Dermis microvascular lymphatic vessel endothelial cell (primary cell): Measurements from ENCODE around the gene TXNL4A. TPM values are rescaled to one million over a fixed set of nuclear protein-coding genes. Genes with fewer than 3 reads are reported as not detected.
"Not testable (repeated sequence)": the region's sequence is repeated elsewhere in the genome, so short reads cannot be mapped to it uniquely, and the experiment has no call there.

Experiments used
- DNase-seq, 2 donors: peaks; one replicate each; pipeline versions ENCODE4 v3.0.0 to v3.0.0-alpha.2; 2010; ENCODE audit warnings: low read depth in 2 of 2
- total RNA-seq: library from RNA; depleted of rRNA; stranded (reverse); fragments of >200 nt; gene quantifications from 2 replicates; pipeline ENCODE4 v1.2.1, GENCODE V29; 2014

Gene TXNL4A
- total RNA-seq, result 42.0 and 45.3 TPM in 2 replicates

GRCh38 chr18:79988451-79989194 is at the start of gene TXNL4A:
TXNL4A (minus strand) TSS chr18:79988563; CDS start chr18:79988392, 171 bp downstream.
- DNase-seq, result peak; percentile 80 to 95

- DNase-seq, result no peak
Observed at GRCh38 chr18:80037300-80037699, 48.9 kb upstream of the TXNL4A start.

GRCh38 chr18:80035997-80036396 is 47.6 kb upstream of the TXNL4A start:
- DNase-seq, result no peak

DNA sequence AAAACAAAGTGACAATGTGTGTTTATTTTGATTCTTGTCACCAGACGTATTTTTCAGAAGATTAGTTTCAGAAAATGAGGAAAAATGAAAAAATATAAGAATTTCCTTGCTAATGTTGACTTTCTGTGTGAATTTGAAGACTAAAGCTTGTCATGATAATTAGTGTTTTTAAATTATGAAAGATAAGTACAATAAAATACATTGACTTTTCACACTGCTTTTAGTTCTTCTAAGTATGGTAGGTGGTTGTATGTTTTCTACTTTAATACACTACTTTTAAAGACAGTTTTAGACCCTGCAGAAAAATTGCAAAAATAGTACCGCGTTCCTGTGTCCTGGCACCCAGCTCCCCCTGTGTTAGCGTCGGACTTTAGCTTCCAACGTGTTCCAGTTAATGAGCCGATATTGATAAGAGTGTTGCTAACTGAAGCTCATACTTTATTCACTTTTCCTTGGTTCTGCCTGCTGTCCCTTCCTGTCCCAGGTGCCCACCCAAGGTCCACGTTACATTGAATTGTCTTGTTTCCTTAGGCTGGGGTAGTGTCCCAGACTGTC is 46.6 kb upstream of the TXNL4A start:
- DNase-seq, result no peak

DNA sequence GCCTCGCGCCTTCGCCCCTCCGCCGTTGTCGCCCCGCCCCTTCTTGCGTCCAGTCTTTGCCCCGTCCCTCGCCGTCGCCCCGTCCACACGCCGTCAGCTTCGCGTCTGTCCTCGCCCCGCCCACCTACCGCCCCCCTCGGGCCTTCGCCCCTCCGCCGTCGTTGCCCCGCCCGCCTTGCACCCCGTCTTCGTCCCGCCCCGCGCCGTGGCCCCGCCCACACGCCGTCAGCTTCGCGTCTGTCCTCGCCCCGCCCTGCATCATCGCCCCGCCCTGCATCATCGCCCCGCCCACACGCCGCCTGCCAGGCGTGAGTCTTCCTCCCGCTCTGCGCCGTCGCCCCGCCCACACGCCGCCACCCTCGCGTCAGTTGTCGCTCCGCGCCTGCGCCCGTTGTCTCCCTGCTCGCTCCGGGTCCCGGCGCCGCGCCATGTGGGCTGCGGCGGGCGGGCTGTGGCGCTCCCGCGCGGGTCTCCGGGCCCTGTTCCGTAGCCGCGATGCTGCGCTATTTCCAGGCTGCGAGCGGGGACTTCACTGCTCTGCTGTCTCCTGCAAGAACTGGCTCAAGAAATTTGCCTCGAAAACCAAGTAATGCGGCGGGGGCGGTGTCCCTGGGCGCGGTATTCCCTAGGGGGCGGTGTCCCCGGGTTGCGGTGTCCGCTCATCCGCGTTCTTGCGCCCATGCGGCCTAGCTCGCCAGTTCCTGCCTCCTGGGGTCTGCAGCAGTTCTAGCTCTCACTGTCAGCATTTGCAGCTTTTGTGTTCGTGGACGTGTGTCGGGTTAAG is 45.9 kb upstream of the TXNL4A start, which contains the start of gene RBFA:
RBFA (plus strand) TSS at position 367 of the 784 bp plus-strand sequence; CDS start at position 429, 62 bp downstream.
- peak; percentile 93 to 98 for DNase-seq

DNA sequence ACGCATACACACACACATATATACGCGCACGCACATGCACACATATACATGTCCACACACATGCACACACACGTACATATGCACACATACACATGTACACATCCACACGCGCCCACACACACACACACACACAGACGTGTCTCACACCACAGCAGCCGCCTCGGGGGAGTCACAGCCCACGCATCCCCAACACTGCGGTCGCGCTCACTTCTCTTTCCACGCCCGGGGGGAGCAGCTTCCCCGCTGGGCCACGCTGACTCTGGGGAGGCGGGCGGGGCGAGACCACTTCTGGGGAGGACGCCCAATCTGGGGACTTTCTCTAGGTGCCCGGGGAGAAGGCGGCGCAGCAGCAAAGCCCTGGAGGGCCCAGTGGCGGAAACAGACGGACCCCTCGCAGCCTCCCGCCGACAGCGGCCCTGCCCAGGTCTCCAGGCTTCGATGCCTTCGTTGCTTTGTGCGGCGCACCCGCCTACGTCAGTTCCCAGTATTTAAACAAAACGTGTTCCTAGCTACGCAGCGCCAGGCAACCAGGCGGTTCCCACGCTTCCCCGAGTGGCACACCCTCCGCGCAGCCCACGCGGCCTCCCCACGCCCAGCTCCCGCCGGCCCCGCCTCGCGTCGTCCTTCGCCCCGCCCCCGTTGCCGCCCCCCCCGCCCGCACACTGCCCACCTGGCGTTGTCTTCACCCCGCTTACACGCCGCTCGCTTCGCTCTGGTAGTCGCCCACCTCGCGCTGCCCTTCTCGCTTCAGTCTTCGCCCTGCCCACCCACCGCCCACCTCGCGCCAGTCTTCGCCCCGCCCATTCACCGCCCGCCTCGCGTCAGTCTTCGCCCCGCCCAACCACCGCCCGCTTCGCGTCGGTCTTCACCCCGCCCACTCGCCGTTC is 45.1 kb upstream of the TXNL4A start:
- DNase-seq, result peak; percentile 27 to 84

DNA sequence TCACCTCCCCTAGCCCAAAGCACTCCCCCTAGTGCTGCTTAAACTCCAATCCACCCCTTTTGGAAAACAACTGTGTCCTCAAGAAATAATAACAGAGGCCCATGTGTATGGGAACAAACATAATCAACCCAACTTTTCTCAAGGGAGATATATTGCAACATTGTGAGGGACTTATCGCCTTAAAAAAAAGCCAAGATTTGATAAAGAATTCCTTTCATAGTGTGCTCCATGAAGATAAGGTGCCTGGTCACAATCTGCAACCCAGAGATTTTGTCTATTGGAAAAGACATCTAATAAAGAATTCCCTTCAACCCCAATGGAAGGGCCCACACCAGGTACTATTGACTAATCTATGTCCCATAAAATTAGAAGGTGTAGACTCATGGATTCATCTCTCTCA is 41.3 kb upstream of the TXNL4A start:
- DNase-seq, result no peak

DNA sequence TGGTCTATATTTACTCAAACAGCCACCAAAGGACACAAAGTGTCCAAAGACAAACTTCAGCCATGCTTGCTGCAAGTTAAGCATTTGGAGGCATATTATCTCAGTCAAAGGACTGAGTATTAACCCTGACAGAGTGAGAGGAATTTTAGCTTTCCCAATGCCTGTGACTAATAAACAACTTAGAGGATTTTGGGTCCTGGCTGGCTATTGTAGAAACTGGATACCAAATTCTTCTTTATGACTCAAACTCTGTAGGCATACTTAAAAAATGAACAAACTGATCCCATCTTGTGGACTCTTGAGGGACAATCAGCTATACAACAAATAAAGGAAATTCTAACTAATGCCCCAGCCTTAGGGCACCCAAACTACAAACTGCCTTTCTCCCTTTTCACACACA is 39.4 kb upstream of the TXNL4A start:
- DNase-seq, result not testable (repeated sequence)

DNA sequence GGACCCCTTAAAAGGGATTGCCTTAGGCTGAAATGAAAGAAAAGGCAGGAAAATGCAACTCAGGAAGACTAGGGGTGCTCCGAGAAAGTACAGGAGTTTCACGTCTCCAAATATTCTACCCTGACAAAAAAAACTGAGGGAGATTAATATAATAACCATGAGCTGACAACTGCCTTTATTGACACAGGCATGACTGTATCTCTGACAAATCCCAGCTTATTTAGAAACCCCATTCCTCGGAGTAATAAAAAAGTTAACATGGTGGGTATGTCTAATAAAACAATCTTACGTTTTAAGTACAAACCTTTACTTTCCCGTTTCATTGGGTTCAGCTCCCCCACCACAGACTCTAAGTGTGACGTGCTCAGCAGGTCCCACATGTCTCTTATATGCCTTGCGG is 38.0 kb upstream of the TXNL4A start:
- DNase-seq, result no peak

DNA sequence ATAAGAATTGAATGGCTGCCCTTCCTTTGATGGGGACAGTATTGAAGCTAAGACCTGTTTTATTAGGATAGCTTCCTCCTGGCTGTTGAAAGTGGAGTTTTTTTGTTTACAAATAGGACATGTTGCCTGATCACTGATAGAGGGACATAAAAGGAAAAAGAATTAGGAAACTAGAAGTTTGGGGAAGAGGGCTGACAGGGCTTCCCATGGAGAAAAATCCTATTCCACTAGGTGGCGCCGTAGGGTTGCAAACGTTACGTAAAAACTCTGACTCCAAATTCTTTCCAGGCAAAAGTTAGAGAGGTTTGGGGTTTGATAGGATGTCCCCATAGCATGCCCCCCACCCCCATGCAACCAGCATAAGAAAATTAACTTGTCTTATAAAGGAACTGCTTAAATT is 34.8 kb upstream of the TXNL4A start:
- no peak for DNase-seq

DNA sequence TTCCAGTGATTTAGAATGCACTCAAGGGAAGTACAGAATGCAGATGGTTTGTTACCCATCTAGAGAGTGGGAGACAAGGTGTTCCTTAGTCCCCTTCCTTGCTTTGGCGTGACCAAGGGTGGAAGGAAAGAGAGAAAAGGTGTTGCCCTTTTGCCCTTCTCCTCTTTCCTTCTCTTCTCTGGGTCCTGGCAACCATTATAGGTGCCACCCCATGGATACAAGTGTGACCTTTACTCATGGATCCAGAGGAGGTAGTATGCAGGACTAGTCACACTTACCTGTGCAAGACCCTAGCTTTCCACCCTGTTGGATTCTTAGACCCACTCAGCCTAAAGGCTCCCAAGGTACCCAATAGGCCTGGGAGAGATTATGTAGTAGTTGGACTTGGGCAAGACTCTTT is 34.2 kb upstream of the TXNL4A start:
- peak in 1 of 2 donors; percentile 45 for DNase-seq

- no peak for DNase-seq
Observed at GRCh38 chr18:80012714-80013113, 24.4 kb upstream of the TXNL4A start.

DNA sequence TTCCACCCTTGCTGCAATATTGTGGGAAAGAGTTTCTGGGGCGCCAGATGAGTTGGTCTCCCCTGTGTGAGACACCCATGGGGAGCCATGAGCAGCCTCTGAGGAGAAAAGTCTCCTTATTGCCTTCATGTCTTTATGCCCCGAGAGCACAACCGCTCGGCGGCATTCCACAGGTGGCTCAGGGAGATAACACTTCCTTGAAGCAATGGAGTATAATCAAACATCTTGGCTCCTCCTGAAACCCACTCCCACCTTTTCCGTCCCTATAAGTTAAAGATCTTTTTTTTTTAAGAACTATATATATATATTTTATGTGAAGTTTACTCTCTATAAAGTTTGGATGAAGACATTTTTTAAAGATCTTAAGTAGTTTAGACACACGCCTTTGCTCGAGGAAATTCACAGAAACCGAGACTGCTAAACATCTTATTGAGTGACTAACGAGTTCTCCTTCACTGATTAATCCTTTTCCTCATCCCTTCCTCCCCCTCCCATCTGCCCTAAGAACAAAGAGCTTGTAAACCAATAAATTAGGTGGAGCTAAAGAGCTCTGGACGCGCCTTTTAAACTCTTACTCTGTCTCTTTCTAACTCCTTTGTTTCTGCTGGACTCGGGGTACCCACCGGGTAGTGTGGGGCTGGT is 23.3 kb upstream of the TXNL4A start:
- not testable (repeated sequence) for DNase-seq

DNA sequence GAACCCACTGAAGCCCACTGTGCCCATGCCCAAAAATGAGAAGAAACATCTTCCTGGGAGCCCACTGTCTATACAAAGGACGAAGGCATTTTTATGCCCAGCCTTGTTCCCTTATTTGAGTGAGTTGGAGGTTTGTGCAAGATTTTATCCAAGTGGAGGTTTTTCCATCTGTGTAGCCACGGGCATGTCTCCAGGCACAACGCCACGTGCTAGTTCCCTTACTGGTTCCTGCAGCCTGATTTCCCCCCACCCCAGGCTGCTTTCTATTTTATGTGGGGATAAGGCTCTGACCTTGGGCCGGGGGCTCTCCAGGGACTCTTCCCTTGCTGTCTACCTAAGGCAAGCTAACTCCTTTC is 22.2 kb upstream of the TXNL4A start:
- DNase-seq, result no peak

GRCh38 chr18:80009661-80010550 is 21.5 kb upstream of the TXNL4A start:
- DNase-seq, result peak in 1 of 2 donors; percentile 56

- no peak for DNase-seq
Observed at GRCh38 chr18:80006724-80007123, 18.4 kb upstream of the TXNL4A start.

DNA sequence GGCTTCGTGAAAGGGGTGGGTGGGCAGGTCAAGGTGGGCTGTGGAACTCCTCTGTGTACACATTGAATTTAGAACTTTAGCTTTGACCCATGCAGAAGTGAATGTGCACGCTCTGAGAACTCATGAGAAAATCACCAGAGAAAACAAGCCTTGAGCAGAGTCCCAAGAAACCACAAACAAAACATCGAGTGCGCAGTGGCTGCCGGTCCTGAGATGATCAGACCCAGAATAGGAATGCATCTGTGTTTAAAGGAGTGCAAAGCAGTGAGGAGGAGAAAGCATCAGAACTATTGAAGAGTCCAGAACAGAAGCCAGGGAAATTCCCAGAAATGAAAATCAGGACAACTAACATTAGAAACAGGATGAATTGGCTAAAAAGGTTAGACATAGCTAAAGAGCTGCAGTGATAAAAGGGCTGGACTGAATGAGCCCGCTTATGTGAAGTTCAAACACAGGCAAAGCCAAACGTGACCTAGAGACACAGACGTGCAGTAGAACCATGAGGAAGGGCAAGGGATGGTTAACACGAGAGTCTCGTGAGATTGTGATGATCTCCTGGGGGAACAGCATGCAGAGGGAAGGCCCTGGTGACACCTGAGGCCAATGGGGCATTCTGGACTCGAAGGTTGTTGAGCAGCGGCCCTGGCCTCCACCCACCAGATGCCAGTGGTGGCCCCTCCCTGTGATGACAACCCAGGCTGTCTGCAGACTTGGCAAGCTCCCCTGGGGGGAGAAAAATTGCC is 16.4 kb upstream of the TXNL4A start:
- DNase-seq, result no peak

GRCh38 chr18:80002468-80002867 is 14.1 kb upstream of the TXNL4A start:
- no peak for DNase-seq

DNA sequence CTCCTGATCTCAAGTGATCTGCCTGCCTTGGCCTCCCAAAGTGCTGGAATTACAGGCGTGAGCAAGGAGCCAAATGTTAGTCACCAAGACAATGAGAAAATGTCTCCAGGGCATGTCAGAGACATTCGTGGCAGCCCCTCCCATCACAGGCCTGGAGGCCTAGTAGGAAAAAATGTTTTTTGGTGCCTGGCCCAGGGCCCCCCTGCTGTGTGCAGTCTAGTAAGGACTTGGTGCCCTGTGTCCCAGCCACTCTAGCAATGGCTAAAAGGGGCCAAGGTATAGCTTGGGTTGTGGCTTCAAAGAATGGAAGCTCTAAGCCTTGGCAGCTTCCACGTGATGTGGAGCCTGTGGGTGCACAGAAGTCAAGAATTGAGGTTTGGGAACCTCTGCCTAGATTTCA is 12.5 kb upstream of the TXNL4A start:
- no peak for DNase-seq
